Activated CD8-positive, alpha-beta T cell treated with anti-CD3 and anti-CD28 coated beads, Interleukin-2, amount 10 ng/mL, durations not matched to agents 7 days and 5 days (primary cell): Measurements from ENCODE around the gene MBD3. TPM values are rescaled to one million over a fixed set of nuclear protein-coding genes. Genes with fewer than 3 reads are reported as not detected.

Experiments
- ATAC-seq: fragments of 150-1000 bp; cut with Tn5 transposase; one replicate; pipeline ENCODE4 v1.10.0; 2021; ENCODE audit warnings: moderate library complexity
- CTCF ChIA-PET: fragments of 350-600 bp; sonication (Branson Sonifier 250); formaldehyde crosslinking; loops from one replicate; lab custom pipeline; 2021; ENCODE audit warnings: antibody characterized with exemption; lab: Charles Lee
- POLR2A ChIA-PET: fragments of 350-600 bp; sonication (Branson Sonifier 250); formaldehyde crosslinking; loops from one replicate; lab custom pipeline; 2021; ENCODE audit warnings: antibody characterized with exemption; lab: Charles Lee
- DNase-seq: peaks from one replicate; pipeline ENCODE4 v3.0.0-alpha.2; 2020
- H3K27ac Mint-ChIP-seq: one replicate; pipeline ENCODE4 v1.8.0; 2021; ENCODE audit warnings: mild to moderate bottlenecking, mixed read lengths
- H3K27me3 Mint-ChIP-seq: one replicate; pipeline ENCODE4 v1.8.0; 2021; ENCODE audit warnings: low read depth, mixed read lengths
- H3K36me3 Mint-ChIP-seq: one replicate; pipeline ENCODE4 v1.8.0; 2021; ENCODE audit warnings: low read depth, mixed read lengths
- H3K4me1 Mint-ChIP-seq: one replicate; pipeline ENCODE4 v1.8.0; 2021; ENCODE audit warnings: low read depth, mixed read lengths
- H3K4me3 Mint-ChIP-seq: one replicate; pipeline ENCODE4 v1.8.0; 2021; ENCODE audit warnings: mild to moderate bottlenecking, mixed read lengths
- H3K9me3 Mint-ChIP-seq: one replicate; pipeline ENCODE4 v1.8.0; 2022; ENCODE audit warnings: mixed read lengths; ENCODE audit not compliant: insufficient read depth
- total RNA-seq, 2 experiments: library from RNA; stranded (reverse); gene quantifications; one replicate each; pipeline ENCODE4 v1.2.3, GENCODE V29; 2021

The MBD3 gene
- total RNA-seq, 2 experiments from 2014 or later: 98.4 to 102 TPM

GRCh38 chr19:1577090-1577928 is 15.4 kb downstream of the MBD3 start:
- Mint-ChIP-seq H3K9me3 (no peaks in the 10 kb centered on the region), H3K36me3 (peaks cover 15% of the 10 kb centered on the region), H3K4me1 (no peaks in the 10 kb centered on the region), H3K27ac (no peak overlapping the region), H3K27me3 (no peaks in the 10 kb centered on the region), H3K4me3 (no peak overlapping the region)
- ATAC-seq (no peak), DNase-seq (no peak)
- ChIA-PET CTCF (interaction anchor here (1.0 kb wide), 1 partner anchor 13 kb away, joined by 5 read pairs; no protein-coding TSS in a partner anchor), POLR2A (interaction anchor here (0.9 kb wide), 1 partner anchor 10 kb away, joined by 3 read pairs; no protein-coding TSS in a partner anchor)

- Mint-ChIP-seq H3K27ac (no peak overlapping the region), H3K9me3 (no peaks in the 10 kb centered on the region), H3K4me1 (no peaks in the 10 kb centered on the region), H3K36me3 (peaks cover 13% of the 10 kb centered on the region), H3K27me3 (no peaks in the 10 kb centered on the region), H3K4me3 (no peak overlapping the region)
- CTCF ChIA-PET: interaction anchor here (0.9 to 1.0 kb wide), 2 partner anchors 14 to 30 kb away, joined by 3 to 5 read pairs; no protein-coding TSS in a partner anchor
- ATAC-seq (no peak), DNase-seq (no peak)
- POLR2A ChIA-PET: interaction anchor here (0.9 kb wide), 1 partner anchor 9 kb away, joined by 3 read pairs; no protein-coding TSS in a partner anchor
These were observed 16.2 kb downstream of the MBD3 start for GRCh38 chr19:1576242-1577089.

- no peak overlapping the region for H3K27ac Mint-ChIP-seq
- ChIA-PET POLR2A (no interaction called here), CTCF (interaction anchor here (0.9 kb wide), 1 partner anchor 30 kb away, joined by 3 read pairs; no protein-coding TSS in a partner anchor)
- peaks cover 8% of the 10 kb centered on the region for H3K36me3 Mint-ChIP-seq
- ATAC-seq: no peak
- no peak overlapping the region for H3K4me3 Mint-ChIP-seq
- H3K27me3 Mint-ChIP-seq: no peaks in the 10 kb centered on the region
- no peaks in the 10 kb centered on the region for H3K9me3 Mint-ChIP-seq
- no peak for DNase-seq
- H3K4me1 Mint-ChIP-seq: no peaks in the 10 kb centered on the region
These were observed 17.1 kb downstream of the MBD3 start for GRCh38 chr19:1575323-1576241.

GRCh38 chr19:1574354-1575136 is 18.1 kb downstream of the MBD3 start:
- Mint-ChIP-seq H3K27me3 (peaks cover 6% of the 10 kb centered on the region), H3K4me1 (peaks cover 2% of the 10 kb centered on the region), H3K36me3 (peaks cover 2% of the 10 kb centered on the region), H3K27ac (no peak overlapping the region), H3K9me3 (no peaks in the 10 kb centered on the region), H3K4me3 (no peak overlapping the region)
- no peak for DNase-seq
- ChIA-PET POLR2A (no interaction called here), CTCF (no interaction called here)
- no peak for ATAC-seq

GRCh38 chr19:1572795-1573194 is 19.9 kb downstream of the MBD3 start:
- Mint-ChIP-seq H3K36me3 (no peaks in the 10 kb centered on the region), H3K27ac (no peak overlapping the region), H3K27me3 (peaks cover 8% of the 10 kb centered on the region), H3K4me1 (peaks cover 2% of the 10 kb centered on the region), H3K4me3 (no peak overlapping the region), H3K9me3 (no peaks in the 10 kb centered on the region)
- ChIA-PET POLR2A (no interaction called here), CTCF (no interaction called here)
- no peak for DNase-seq
- no peak for ATAC-seq

- Mint-ChIP-seq H3K4me3 (no peak overlapping the region), H3K36me3 (no peaks in the 10 kb centered on the region), H3K9me3 (no peaks in the 10 kb centered on the region), H3K27me3 (peaks cover 8% of the 10 kb centered on the region), H3K4me1 (peaks cover 2% of the 10 kb centered on the region), H3K27ac (no peak overlapping the region)
- ChIA-PET CTCF (no interaction called here), POLR2A (no interaction called here)
- ATAC-seq: no peak
- DNase-seq: no peak
These were observed 21.3 kb downstream of the MBD3 start for GRCh38 chr19:1571358-1571757.

GRCh38 chr19:1570836-1571235 is 21.8 kb downstream of the MBD3 start:
- POLR2A ChIA-PET: no interaction called here
- Mint-ChIP-seq H3K36me3 (no peaks in the 10 kb centered on the region), H3K4me1 (peaks cover 2% of the 10 kb centered on the region), H3K27ac (no peak overlapping the region), H3K27me3 (peaks cover 8% of the 10 kb centered on the region), H3K9me3 (no peaks in the 10 kb centered on the region), H3K4me3 (no peak overlapping the region)
- CTCF ChIA-PET: no interaction called here
- DNase-seq (no peak), ATAC-seq (no peak)

- Mint-ChIP-seq H3K36me3 (no peaks in the 10 kb centered on the region), H3K9me3 (no peaks in the 10 kb centered on the region), H3K4me3 (no peak overlapping the region), H3K27me3 (peaks cover 8% of the 10 kb centered on the region), H3K27ac (peak overlapping the region; percentile 40), H3K4me1 (peaks cover 2% of the 10 kb centered on the region)
- ChIA-PET CTCF (no interaction called here), POLR2A (no interaction called here)
- no peak for DNase-seq
- ATAC-seq: no peak
These were observed 22.7 kb downstream of the MBD3 start for GRCh38 chr19:1569997-1570396.

- peak; percentile 87 for ATAC-seq
- no peaks in the 10 kb centered on the region for H3K9me3 Mint-ChIP-seq
- peaks cover 8% of the 10 kb centered on the region for H3K27me3 Mint-ChIP-seq
- peaks cover 2% of the 10 kb centered on the region for H3K4me1 Mint-ChIP-seq
- peak; percentile 83 for DNase-seq
- CTCF ChIA-PET: no interaction called here
- no peaks in the 10 kb centered on the region for H3K36me3 Mint-ChIP-seq
- H3K4me3 Mint-ChIP-seq: peak within 1 kb of the TSS; percentile 45
- POLR2A ChIA-PET: interaction anchor here (0.5 to 1.1 kb wide), 2 partner anchors 37 to 275 kb away, joined by 3 read pairs; no protein-coding TSS in a partner anchor
- no peak within 1 kb of the TSS for H3K27ac Mint-ChIP-seq
These were observed 24.2 kb downstream of the MBD3 start, which contains the start of gene MEX3D for GRCh38 chr19:1568320-1569019. TSS of gene MEX3D (minus strand) at chr19:1568325. CDS start at chr19:1568058, 267 bp downstream.

- no peak for DNase-seq
- H3K36me3 Mint-ChIP-seq: no peaks in the 10 kb centered on the region
- H3K27ac Mint-ChIP-seq: no peak overlapping the region
- H3K27me3 Mint-ChIP-seq: peaks cover 8% of the 10 kb centered on the region
- ChIA-PET CTCF (interaction anchor here (0.8 kb wide), 1 partner anchor 21 kb away, joined by 3 read pairs; no protein-coding TSS in a partner anchor), POLR2A (interaction anchor here (0.7 kb wide), 1 partner anchor 9 kb away, joined by 3 read pairs; no protein-coding TSS in a partner anchor)
- H3K4me1 Mint-ChIP-seq: peaks cover 2% of the 10 kb centered on the region
- no peak overlapping the region for H3K4me3 Mint-ChIP-seq
- H3K9me3 Mint-ChIP-seq: no peaks in the 10 kb centered on the region
- no peak for ATAC-seq
These were observed 24.8 kb downstream of the MBD3 start for GRCh38 chr19:1567848-1568227.
